ENCODE measurements around the gene ANXA5. TPM values are rescaled to one million over a fixed set of nuclear protein-coding genes. Genes with fewer than 3 reads are reported as not detected.

Gene ANXA5
- total and polyA plus RNA-seq, 9 of the 15 experiments (the other 6 are each of a cell fraction or from before 2014, with no cell fraction given): 49.9 to 131 (median 84.5) TPM

GRCh38 chr4:121726642-121727268, 30.0 kb upstream of the ANXA5 start (continued):
- TF ChIP-seq CTCF (IDR thresholded peaks at IDR 0.05 in 2 of 3, conservative IDR thresholded peaks at IDR 0.05 in 1 of 3; ENCODE audit: insufficient read depth in 2 of 3, low read depth in 1 of 3, low read length in 3 of 3) (peak; percentile 58 to 80 (median 67)), BHLHE40 (IDR thresholded peaks at IDR 0.05; ENCODE audit: low read length) (no peak), DEAF1 (CRISPR knock-in tag; IDR thresholded peaks at IDR 0.05) (peak; percentile 81), MEF2D (tag; conservative IDR thresholded peaks at IDR 0.05; ENCODE audit: low read depth) (no peak)

GRCh38 chr4:121724671-121725070, 27.9 kb upstream of the ANXA5 start:
- no peaks in the 10 kb centered on the region for H3K9me1 ChIP-seq (ENCODE audit: control insufficient read depth, insufficient read depth, low read length)
- WGBS (ENCODE audit: insufficient coverage, low coverage, missing lambda C conversion rate): 23% methylated on average over 1 of the region's 1 CpG
- no peaks in the 10 kb centered on the region for H3K9me3 ChIP-seq (replicated peaks; ENCODE audit: control insufficient read depth, insufficient read depth, low read depth, low read length)
- DNase-seq (ENCODE audit: extremely low read depth in 1 of 4, low spot score in 3 of 4) (no peak), ATAC-seq (no peak), FAIRE-seq (no peak)
- H2AFZ ChIP-seq (ENCODE audit: low read depth, low read length): no peak overlapping the region
- no peak overlapping the region for H3K4me3 ChIP-seq
- H4K20me1 ChIP-seq (replicated peaks; ENCODE audit: control insufficient read depth, insufficient read depth, low read length): no peaks in the 10 kb centered on the region
- TF ChIP-seq XRCC5 (IDR thresholded peaks at IDR 0.05; ENCODE audit: low read depth, low read length): no peak
- no peak for TF ChIP-seq AFF4 (CRISPR knock-in tag; IDR thresholded peaks at IDR 0.05)
- no peak for TF ChIP-seq EGR1 (conservative IDR thresholded peaks at IDR 0.05)
- TF ChIP-seq TEAD2 (tag; IDR thresholded peaks at IDR 0.05): no peak
- no peak for TF ChIP-seq GTF2E2 (tag; IDR thresholded peaks at IDR 0.05)
- no peak for TF ChIP-seq BRCA1 (IDR thresholded peaks at IDR 0.05)
- no peak for TF ChIP-seq BRCA1 (CRISPR knock-in tag; IDR thresholded peaks at IDR 0.05)
- intact Hi-C loops (cut with micrococcal nuclease): loop anchor here (5.0 kb wide), 3 partner anchors 67 to 1652 kb away; no protein-coding TSS in a partner anchor
- POLR2A ChIA-PET: interaction anchor here (0.8 to 0.9 kb wide), 2 partner anchors 26 to 28 kb away, joined by 3 to 4 read pairs; partner anchors contain the start of gene ANXA5
- H3K9ac ChIP-seq (ENCODE audit: insufficient read depth in 1 of 2, low read depth in 2 of 2, low read length in 2 of 2): no peak overlapping the region
- BruUV-seq (replicated peaks): no TSS peak
- CTCF ChIA-PET (ENCODE audit: low intra/inter-chr PET ratio): interaction anchor here (0.6 kb wide), 1 partner anchor 13 kb away, joined by 3 read pairs; no protein-coding TSS in a partner anchor
- no peak overlapping the region for H3K27ac ChIP-seq (ENCODE audit: extremely low read depth, low read depth, low read length)
- H3K4me2 ChIP-seq (ENCODE audit: insufficient read depth, low read length): no peak overlapping the region
- in situ Hi-C loops (cut with MboI): no loop called here
- no peaks in the 10 kb centered on the region for H3K36me3 ChIP-seq (ENCODE audit: control insufficient read depth, insufficient read depth, low read length)
- no peaks in the 10 kb centered on the region for H3K4me1 ChIP-seq (replicated peaks in 1 of 2; ENCODE audit: control insufficient read depth in 2 of 2, insufficient read depth in 2 of 2, low read length in 2 of 2)
- peaks cover 10 to 11% of the 10 kb centered on the region in 2 experiments; a peak in 3 of 5 replicates for H3K27me3 ChIP-seq (ENCODE audit: control insufficient read depth in 2 of 2, insufficient read depth in 2 of 2, low read length in 2 of 2)
- H3K79me2 ChIP-seq (ENCODE audit: control insufficient read depth, insufficient read depth, low read length): no peaks in the 10 kb centered on the region
